NCI-H2227 treated with DMSO at 0.1 percent for 48 hours (cell line): Measurements from ENCODE around the gene CDC42EP4.
A peak's percentile ranks its signal among the peaks of the same experiment; 100 is the strongest.

Source experiments
- DNase-seq: peaks from one replicate; lab custom pipeline; 2025; lab: John Stamatoyannopoulos, UW

CDC42EP4 gene

GRCh38 chr17:73311781-73312641, at the start of gene CDC42EP4:
TSS of gene CDC42EP4 (minus strand) at chr17:73312001. CDS start at chr17:73286500, 25,501 bp downstream.
- DNase-seq, result peak; percentile 86

GRCh38 chr17:73360961-73361761, 49.4 kb upstream of the CDC42EP4 start:
- DNase-seq, result peak; percentile 37

- DNase-seq, result no peak
These were observed 48.2 kb upstream of the CDC42EP4 start for GRCh38 chr17:73359987-73360410.

GRCh38 chr17:73359352-73359751, 47.6 kb upstream of the CDC42EP4 start:
- DNase-seq, result no peak

GRCh38 chr17:73358668-73359067, 46.9 kb upstream of the CDC42EP4 start:
- DNase-seq, result no peak

GRCh38 chr17:73357981-73358380, 46.2 kb upstream of the CDC42EP4 start:
- no peak for DNase-seq

- no peak for DNase-seq
These were observed 45.5 kb upstream of the CDC42EP4 start for GRCh38 chr17:73357318-73357717.

GRCh38 chr17:73356561-73357170, 44.9 kb upstream of the CDC42EP4 start:
- no peak for DNase-seq

- no peak for DNase-seq
These were observed 42.9 kb upstream of the CDC42EP4 start for GRCh38 chr17:73354423-73355284.

GRCh38 chr17:73352261-73352660, 40.5 kb upstream of the CDC42EP4 start:
- DNase-seq, result no peak

- DNase-seq, result no peak
These were observed 40.0 kb upstream of the CDC42EP4 start for GRCh38 chr17:73351764-73352163.

- DNase-seq, result no peak
These were observed 39.1 kb upstream of the CDC42EP4 start for GRCh38 chr17:73350864-73351263.

- DNase-seq, result no peak
These were observed 37.8 kb upstream of the CDC42EP4 start for GRCh38 chr17:73349647-73350046.

- DNase-seq, result no peak
These were observed 37.3 kb upstream of the CDC42EP4 start for GRCh38 chr17:73349138-73349537.

- no peak for DNase-seq
These were observed 37.0 kb upstream of the CDC42EP4 start for GRCh38 chr17:73348829-73349095.

- DNase-seq, result no peak
These were observed 36.4 kb upstream of the CDC42EP4 start for GRCh38 chr17:73348018-73348828.

GRCh38 chr17:73347351-73347750, 35.5 kb upstream of the CDC42EP4 start:
- DNase-seq, result no peak

- no peak for DNase-seq
These were observed 34.8 kb upstream of the CDC42EP4 start for GRCh38 chr17:73346501-73347162.

GRCh38 chr17:73343739-73344454, 32.1 kb upstream of the CDC42EP4 start:
- peak; percentile 57 for DNase-seq

- DNase-seq, result peak; percentile 89
These were observed 31.4 kb upstream of the CDC42EP4 start for GRCh38 chr17:73343168-73343634.
